Stimulated activated CD8-positive, alpha-beta memory T cell treated with anti-CD3 and anti-CD28 coated beads, Interleukin-15, amount 100 ng/mL, for 4 hours (primary cell): ENCODE results near the gene BET1.
"Not testable (repeated sequence)": the region's sequence is repeated elsewhere in the genome, so short reads cannot be mapped to it uniquely, and the experiment has no call there.

Source experiments
- DNase-seq, 2 donors: peaks; one replicate each; pipeline ENCODE4 v3.0.0-alpha.2; 2020; ENCODE audit warnings: low read depth in 2 of 2

BET1 gene, protein sequence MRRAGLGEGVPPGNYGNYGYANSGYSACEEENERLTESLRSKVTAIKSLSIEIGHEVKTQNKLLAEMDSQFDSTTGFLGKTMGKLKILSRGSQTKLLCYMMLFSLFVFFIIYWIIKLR

DNA sequence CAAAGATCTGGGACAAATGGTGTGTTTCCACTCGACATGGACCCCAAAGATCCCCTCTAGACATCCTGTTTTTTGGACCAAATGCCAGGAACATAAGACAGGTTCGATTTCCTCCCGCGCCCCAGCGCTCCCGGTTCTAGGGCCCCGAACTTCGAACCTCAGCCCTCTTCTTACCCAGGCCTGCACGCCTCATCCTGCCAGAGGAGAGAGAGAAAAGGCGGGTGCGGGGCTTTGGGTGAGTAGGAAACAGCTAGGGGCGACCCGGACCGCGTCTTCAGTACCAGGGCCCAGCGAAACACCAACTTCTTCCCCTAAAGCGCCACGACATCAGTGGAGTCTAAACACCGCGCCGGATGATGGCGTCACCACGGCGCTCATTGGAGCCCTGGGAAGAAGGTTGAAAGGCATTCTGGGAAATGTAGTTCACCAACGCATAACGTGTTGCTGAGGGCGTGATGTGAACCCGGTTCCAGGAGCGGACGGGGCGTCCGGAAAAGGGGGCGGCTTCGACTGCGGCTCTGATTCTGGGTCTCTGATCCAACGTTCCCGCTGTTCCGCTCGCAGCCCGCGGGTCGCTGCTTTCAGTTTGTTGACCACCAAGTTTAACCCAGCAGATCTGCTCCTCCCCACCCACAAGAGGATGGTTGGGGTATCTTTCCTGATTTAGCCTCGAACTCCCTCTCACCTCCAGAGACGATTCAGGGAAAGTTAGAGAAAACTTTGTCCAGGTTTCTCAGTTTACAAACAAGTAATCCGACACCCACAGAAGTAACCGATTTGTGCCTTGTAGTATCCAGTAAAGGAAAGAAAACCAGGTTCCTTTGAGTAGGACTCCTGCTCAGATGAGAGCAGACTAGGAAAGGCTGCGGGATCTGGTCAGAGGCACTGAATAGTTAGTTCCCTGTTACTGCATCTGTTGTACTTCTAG is at the start of gene BET1:
Gene BET1 (minus strand): TSS at position 332 of the 928 bp plus-strand sequence. CDS start 139 bp downstream, at position 193.
- peak; percentile 84 to 88 for DNase-seq

DNA sequence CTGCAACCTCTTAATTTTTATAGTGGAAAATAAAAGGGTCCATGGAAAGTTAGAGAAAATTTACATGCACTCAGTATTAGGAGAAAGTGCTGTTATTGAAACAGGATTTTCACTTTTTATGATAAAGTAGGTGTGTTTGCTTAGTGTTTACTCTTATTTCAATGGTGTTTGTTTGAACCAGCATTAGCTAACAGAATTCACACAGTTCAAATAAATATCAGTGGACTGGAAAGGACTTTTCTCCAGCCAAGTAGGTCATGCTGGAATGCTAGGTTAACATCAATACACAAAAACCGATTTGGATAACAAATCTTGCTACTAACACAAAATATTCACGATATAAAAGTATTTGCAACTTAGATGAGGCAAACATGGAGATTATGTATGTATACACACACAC is 49.4 kb upstream of the BET1 start:
- DNase-seq, result no peak

DNA sequence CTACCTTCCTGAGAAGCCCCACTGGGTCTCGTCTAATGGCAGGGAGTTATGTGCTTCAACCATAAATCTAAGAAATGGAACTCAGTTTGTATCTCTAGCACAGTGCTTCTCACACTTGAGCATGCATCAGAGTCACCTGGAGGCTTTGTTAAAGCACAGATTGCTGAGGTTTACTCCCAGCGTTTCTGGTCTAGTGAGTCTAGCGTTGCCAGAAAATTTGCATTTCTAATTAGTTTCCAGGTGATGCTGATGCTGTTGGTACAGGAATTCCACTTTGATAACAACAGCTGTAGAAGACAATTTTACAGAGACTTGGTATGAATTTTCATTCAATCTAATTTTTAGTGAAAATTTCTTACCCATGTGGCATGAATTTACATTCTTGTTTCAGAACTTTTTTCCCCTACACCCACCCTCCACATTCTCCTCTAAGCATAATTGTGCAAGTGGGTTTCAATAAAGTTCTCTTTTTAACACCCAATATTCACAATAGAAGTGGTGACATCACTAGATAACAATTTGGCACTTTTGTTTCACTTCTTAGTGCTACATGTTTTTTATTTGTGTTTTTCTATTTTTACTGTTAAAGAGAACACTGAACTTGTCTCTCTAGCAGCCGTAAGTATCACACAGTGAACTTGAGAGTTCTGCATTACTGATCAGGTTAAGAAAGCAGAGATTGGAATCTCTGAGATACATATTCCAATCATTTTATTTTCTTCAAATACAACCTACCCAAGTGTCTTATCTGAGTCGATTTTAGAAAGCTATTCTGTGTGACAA is 48.4 kb upstream of the BET1 start:
- no peak for DNase-seq

DNA sequence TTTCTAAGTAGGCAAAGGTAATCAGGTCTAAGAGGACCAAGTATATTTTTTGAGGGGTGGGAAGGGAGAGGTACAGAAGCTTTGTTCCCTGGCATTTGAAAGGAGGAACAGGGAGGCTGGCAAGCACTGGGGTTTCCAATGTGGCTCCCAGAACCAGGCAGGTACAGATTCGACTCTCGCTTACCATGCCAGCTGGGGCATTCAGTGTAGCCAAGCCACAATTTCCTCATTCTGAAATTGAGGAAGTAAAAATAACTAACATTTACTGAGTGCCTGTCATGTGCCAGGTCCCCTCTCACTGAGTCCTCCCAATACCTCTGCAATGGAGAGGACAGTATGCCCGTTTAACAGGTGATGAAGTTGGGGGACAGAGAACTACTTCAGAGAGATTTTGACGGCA is 45.9 kb upstream of the BET1 start:
- DNase-seq, result no peak

DNA sequence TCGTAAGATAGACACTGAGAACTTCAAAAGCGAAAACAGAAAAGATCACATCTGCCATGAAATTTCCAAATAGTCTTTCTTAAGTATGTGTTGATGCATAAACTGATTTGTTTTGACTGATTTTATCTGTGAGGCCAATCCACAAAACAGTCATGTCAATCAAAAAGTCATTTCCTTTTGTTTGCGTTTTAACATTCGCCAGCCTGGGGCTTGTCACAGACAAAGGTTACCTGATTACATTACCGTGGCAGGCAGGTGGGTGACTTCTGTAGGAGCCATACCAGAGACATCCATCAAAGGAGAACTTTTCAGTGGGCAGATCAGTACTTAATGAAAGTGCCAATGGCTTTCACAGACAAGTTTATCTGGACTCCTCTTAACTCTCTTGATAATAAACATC is 45.5 kb upstream of the BET1 start:
- DNase-seq, result no peak

DNA sequence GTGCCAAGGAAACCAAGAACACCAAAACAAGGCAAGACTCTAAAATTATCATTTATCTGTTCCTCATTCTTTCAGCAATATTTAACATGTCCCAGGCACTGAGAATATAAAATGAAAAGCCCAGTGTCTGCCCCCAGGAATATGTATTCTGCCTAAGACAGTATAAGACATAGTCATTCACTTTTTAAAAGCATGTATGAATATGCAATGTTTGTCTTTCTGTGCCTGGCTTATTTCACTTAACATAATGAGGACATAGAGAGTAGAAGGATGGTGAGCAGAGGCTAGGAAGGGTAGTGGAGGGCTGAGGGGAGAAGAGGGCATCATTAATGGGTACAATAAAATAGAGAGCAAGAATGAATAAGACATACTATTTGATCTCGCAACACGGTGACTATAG is 44.6 kb upstream of the BET1 start:
- no peak for DNase-seq

DNA sequence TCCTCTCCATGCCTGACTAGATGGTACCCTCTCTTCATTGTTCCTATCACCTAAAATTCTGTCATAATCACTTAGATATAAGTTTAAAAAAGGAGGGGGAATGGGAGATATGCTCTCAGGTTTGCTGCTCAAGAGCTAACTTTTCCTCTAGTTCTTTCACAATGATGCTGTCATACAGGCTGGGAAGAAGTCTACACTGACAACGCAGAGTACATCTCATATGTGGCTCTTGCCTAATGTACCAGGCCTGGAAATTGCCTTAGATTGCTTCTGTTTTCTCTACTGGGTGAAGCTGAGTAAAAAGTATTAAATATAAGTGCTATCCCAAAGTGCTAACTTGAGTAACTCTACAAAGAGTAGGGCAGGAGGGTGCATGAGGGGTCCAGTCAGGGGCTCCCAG is 43.8 kb upstream of the BET1 start:
- DNase-seq, result no peak

DNA sequence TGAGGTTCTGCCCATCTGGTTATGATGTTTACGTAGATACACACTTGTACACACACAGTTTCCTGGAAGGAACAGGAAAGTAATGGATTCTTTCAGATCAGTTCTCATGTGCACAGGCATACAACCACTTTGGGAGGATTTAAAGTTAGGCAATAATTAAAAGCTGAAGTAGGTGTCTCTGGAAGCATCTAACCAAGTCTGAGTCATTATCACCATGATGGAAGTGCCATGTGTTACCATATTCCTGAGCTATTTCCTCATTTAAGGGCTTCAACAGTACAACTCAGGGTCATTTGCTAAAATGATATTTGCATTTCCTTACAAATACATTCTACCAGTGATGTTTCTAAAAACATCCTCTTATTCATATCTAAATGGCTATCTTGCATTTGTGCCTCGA is 41.4 kb upstream of the BET1 start:
- no peak for DNase-seq

DNA sequence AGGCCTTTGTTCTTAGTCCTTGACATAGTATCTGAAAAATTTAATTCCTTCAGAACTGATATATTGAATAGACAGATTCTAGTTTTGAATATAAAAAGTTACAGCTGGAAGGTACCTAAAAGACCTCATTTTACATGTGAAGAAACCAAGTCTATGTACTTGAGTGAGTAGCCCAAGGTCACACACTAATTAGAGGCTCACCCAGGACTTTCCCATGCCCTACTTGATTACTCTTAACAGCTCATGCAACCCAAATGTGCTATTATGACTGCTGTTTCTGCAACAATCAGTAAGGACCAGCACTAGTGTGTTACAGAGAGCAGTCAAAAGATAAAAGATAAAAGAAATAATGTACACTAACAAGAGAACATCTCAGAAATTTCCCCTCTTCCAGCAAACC is 40.7 kb upstream of the BET1 start:
- no peak for DNase-seq

DNA sequence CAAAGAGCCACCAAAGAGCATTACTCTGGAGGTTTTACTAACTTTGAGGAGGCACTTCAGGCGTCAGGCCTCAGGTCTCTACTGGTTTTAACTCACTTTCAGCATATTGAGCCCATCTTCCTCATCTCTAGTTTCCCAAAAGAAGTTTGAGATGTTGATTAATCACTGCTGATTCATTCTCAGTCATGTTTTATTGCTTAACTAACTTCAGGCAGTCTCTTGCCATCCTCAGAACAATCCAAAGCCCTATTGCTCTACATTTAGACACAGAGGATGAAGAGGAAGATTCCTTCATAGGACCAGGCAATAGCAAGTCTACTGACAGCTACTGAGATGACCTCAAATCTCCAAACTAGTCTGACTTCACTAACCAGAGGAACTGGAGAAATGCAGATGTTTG is 39.1 kb upstream of the BET1 start:
- DNase-seq, result no peak

DNA sequence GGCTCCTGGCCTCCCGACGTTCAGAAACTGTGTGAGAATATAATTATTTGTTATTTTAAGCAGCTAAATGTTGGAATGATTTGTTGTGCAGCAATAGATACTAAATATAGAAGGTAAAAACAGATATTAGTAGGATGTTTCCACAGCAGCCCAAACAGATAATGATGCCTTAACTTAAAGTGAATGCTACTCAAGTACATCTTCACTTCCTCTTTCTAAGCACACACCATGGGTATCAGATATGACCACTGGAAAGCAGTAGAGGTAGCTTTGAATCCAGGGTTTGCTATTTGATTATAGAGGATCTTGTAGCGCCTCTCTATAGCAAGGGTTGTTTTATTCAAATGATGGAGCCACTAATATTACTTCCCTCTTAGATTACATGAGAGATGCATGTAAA is 38.2 kb upstream of the BET1 start:
- no peak for DNase-seq

DNA sequence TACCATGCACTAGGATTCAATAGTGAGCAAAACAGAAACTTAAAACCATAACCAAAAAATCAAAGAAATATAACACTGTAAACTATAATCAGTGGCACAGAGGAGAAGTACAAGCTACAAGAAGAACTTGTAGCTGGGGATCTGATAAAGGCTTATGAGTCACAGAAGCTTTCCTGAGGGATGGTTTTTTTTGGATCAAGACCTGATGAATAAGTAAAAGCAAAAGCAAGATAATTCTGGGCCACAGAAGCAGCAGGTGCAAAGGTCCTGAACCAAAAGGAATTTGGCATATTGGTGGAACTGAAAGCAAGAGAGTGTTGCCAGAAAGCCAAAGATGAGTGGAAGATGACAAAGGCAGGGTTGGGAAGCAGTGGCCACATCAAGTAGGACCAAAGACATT is 37.4 kb upstream of the BET1 start:
- DNase-seq, result no peak

DNA sequence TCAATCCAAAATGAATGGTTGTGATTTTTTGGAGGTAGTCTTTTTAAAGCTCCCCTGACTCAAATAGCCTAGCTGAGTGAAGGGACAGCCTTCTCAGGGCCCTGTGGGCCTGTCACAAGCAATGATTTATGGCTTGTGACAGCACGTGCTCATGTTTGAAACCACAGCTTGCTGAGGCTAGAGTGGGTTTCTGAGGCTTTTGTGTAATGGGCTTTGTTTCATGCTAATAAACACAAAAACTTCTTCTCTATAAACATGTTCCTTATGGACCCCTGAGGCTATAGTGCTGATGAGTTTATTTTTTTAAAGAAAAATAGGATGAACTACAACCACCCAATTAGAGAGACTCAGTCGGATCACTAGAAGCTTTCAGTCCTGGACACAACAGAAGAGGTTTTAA is 36.1 kb upstream of the BET1 start:
- no peak for DNase-seq

DNA sequence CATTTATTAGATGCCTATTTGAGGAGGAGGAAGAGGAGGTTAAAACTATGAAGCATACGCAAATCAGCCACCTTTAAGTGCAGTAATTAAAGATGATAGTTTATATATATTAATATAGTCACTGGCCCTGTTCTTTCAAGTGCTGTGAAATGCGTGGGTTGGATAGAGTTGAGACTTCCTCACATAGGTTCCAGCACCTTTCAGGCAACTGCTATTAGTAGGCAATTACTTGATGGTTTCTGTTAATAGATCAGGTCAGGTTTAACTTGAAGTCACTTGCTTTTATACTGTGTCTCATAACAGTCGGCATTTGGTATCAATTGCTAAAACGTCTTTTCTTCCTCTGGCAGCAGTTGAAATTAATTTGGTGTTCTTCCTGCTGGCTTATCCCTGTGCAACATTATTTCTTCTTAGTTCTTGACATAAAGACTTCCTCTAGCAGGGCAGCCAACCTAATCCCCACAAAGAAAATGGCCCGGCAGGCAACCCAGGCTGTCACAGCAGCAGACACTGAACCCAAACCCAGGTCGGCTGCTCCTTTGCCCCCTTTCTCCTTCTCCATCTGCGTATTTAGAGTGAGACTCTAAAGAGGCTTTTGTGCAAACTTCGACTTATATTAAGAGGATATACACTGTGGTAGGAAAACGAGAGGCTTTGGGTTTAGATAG is 35.3 kb upstream of the BET1 start:
- no peak for DNase-seq

DNA sequence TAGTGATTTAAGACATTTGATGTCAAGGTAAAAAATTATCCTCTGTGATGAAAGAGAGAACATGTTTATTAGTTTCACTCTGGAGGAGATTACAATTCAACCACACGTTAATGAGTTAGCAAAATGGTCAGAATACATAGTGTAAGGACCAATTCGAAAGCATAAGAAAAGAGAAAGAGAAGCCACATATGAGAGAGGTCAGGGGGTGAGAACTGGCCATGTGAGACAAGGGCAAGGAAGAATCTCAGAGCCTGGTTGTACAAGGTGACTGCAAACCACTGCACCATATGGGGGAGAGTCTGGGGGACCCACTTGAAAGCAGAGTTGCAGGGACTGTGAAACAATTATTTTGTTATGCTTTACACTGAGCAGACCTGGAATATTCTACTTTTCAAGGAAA is 27.7 kb upstream of the BET1 start:
- no peak for DNase-seq

DNA sequence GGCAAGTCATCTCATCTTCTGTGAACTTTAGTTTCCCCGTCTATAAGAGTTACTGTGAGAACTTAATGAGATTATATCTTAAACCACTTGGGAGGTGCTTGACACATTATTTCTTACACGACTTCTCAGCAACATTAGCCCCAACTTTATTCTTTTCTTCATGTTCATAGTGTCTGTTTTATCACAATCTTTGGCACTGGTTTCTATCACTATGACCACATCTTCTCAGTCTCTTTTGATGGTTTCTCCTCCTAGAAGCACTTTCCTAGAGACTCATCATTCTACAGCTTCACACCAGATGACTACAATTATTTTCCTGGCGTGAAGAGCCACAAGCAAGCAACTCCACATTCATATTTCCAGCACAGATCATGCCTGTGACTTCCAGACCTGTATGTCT is 26.5 kb upstream of the BET1 start:
- no peak for DNase-seq

DNA sequence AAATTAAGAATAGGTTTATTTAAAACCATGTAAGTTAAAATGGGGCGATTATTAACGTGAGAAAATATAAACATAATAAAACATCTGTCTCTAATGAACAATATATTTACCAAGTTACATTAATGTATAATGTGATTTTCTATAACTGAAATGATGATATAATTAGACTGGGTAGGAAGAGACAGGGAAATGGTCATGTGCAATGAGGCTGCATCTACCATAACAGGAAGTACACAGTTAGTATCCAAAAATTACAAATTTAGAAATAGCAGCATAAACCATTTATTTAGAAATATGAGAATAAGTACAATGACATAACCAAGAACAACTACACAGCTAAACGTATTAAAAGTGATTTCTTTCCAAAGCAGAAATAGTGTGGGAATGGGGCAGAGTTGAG is 25.8 kb upstream of the BET1 start:
- DNase-seq, result no peak

DNA sequence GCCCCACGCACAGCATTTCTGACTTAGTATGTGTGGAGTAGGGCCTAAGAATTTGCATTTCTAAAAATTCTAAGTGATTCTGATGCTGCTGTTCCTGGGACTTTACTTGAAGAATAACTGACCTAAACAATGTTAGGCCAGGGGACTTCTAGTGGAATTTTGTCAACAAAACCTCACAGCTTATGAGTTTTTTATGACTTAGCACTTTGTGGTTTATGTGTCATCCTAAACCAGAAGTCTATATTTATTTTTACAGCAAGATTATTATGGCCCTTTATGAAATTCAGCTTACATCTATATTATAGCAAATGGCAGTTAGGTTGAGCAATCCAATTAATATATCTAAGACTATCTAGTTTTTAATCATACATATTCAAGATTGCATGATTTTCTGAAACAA is 24.6 kb upstream of the BET1 start:
- DNase-seq, result no peak

DNA sequence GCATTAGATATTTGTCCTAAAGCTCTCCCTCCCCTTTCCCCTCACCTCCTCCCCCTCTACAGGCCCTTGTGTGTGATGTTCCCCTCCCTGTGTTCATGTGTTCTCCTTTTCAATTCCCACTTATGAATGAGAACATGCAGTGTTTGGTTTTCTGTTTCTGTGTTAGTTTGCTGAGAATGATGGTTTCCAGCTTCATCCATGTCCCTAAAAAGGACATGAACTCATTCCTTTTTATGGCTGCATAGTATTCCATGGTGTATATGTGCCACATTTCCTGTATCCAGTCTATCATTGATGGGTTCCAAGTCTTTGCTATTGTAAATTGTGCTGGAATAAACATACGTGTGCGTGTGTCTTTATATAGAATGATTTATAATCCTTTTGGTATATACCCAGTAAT is 22.5 kb upstream of the BET1 start:
- not testable (repeated sequence) for DNase-seq

DNA sequence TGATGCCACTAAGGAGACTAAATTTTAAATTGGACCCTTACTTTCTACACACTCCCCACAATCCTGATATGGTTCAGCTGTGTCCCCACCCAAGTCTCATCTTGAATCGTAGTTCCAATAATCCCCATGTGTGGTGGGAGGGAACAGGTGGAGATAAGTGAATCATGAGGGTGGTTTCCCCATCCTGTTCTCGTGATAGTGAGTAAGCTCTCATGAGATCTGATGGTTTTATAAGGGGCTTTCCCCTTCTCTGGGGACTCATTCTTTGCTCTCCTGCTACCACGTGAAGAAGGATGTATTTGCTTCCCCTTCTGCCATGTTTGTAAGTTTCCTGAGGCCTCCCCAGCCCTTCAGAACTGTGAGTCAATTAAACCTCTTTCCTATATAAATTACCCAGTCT is 18.4 kb upstream of the BET1 start:
- DNase-seq, result no peak

DNA sequence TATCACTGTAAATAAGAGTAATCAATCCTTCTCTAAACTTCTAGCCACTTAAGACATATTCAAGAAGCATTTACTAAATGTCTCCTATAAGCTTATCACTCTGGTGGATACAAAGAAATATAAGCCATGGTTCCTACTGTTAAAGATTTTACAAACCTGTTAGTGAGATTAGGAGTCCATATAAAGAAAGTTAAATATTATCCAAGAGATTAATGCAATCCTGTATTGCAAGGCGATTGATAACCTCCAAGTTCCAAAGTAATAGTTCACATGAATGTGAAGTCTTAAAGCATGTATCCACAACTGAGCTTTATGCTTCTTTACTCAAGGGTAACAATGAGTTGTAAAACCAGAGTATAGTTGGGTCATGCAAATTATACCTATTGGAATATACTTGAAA is 12.6 kb upstream of the BET1 start:
- no peak for DNase-seq

DNA sequence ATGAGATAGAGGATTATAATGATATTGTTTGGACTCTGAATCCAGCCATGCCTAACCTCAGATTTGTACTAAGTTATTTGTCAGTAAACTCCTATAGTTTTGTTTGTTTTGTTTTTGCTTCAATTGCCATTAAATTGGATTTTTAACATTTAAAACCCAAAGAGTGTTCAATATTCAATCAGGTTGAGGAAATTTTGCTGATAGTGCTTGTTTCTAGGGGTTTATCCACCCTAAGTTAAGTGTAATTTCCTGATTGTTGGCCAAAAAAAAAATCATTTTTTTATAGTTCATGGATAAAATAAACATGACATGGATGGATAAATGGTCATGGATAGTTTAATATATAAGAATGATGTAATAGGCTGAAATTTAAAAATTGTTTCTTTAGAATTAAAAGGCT is 11.4 kb upstream of the BET1 start:
- DNase-seq, result no peak
